SKM-1 (cell line): ENCODE data around the gene SULT1C4.

Experiments used
- DNase-seq: peaks from one replicate; lab custom pipeline; 2025; ENCODE audit not compliant: unreplicated experiment; lab: John Stamatoyannopoulos, UW

Gene SULT1C4

DNA sequence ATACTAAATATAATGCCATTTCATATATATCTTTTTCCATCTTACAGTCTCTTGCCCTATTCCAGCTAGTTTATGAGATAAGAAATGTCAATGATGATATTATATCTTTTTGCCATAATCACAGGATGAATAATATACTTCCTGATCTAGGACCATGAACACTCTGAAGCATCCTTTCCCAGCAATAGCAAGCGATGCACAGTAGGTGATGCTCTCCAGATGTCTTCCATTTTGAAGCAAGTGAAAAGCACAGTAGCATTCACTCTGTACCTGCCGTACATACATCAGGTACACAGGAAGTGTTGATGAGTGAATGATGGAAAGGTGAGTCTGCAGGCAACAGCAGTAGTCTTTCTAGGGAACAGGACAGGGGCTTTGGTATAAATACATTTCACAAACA is 8.6 kb upstream of the SULT1C4 start:
- no peak for DNase-seq

- no peak for DNase-seq
Measured at GRCh38 chr2:108370080-108370479, 7.7 kb upstream of the SULT1C4 start.

- DNase-seq: no peak
Measured at GRCh38 chr2:108376774-108377173, 980 bp upstream of the SULT1C4 start.

GRCh38 chr2:108377401-108377800 is 353 bp upstream of the SULT1C4 start:
- DNase-seq: no peak

DNA sequence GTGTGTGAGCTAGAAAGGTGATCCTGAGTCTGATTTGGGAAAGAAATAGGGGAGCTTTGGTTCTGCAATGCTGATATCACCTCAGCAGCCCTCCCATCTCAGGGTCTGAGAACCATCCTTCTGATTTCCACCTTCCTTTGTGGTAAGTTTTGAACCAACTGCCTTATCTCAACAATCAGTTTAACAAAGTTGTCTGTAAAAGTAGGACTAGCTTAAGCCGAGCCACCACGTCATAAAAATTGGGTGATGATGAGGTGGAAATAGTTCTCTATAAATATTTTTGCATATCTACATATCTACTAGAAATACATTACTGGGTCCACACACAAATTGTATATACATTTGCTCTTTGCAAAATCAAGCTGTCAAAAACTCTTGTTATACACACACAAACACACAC is 1.1 kb downstream of the SULT1C4 start:
- DNase-seq: no peak

DNA sequence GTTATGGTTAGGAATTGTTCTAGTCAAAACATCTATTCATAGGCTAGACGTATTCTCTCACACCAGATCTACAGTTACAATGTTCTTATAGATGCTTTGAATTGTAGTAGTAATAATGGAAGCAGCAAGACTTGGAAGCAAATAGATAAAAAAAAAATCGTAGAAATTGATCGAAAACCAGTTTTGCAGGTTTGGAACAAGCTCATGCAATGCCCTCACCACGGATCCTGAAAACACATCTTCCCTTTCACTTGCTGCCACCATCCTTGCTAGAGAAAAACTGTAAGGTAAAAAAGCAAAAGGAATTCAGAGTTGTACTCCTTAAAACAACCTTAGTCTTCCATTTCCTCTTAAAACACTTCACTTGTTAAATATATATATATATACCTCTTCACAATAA is 4.4 kb downstream of the SULT1C4 start:
- DNase-seq: no peak

DNA sequence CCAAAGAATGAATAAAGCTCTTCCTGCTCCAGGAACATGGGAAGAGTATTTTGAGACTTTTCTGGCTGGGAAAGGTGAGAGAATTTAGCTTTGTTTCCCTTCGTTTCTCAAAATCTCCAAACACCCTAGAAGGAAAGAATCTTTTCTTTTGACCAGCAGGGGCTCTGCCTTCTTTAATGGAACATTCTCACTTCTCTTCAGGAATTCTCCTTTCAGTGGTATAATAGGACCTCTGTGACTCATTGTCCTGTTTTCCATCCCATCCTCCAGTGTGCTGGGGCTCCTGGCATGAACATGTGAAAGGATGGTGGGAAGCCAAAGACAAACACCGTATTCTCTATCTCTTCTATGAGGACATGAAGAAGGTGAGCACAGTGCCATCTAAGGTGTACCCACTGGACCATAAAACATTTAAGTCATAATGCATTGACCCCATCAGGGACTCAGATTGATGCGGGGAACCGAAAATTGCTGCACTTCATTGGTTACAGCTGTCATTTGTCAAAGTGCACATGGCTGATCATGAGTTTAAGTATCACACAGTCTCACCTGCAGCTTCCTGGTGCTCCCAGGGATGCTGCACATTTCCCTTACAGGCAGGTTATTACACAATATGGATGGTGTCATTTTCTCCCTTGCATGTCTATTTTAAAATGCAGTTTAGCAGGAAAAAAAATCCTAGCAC is 5.5 kb downstream of the SULT1C4 start:
- no peak for DNase-seq

GRCh38 chr2:108384662-108385393 is 7.1 kb downstream of the SULT1C4 start:
- DNase-seq: no peak

GRCh38 chr2:108385411-108386071 is 7.8 kb downstream of the SULT1C4 start:
- DNase-seq: no peak

DNA sequence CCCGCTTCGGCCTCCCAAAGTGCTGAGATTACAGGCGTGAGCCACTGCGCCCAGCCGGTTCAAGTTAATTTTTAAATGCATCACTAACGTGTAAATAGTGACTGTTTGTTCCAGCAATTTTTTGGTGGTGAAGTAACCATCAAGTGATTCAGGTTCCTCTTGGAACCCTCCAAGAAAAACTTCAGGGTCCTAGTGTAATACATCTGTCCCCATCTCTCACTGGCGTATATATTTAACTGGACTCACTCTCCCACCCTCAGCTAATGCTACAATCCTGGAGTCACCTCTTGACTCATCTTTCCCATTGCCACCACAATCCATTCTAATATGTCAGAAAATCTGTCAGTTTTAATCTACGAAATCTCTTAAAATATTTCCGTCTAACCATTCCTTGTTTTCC is 10.3 kb downstream of the SULT1C4 start:
- no peak for DNase-seq

DNA sequence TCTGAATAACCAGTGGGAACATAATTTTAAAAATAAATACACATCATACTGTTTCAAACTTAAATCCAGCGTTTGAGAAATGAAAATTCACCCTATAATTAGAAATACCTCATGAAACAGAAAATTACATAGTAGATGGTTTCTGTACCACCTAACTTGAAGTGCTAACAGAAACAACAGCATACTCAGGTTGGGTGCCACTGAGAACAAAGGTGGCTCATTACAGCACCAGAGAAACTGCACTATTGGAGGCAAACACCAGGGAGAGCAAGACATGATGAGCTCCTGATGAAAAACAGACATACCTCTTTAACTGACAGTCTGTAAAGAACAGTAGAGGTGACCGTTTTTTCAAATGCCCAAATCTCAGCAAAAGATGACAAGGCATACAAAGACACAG is 12.6 kb downstream of the SULT1C4 start:
- no peak for DNase-seq

DNA sequence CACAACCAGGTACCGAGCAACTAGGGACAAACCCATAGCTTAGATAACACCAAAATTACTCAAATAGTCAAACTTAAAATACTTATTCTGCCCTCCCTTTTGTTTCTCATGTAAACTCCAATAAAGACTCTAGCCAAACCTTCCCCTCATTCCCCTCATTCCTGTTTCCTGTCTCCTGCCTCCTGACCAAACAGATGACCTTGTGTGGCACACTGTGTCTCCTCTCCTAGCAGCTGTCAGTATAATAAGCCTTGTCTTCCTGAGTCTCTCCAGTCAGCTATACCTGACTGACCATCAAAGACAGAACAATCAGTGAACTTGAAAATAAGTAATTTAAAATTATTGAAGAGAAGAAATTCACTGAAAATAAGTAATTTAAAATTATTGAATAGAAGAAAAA is 14.3 kb downstream of the SULT1C4 start:
- no peak for DNase-seq

GRCh38 chr2:108393197-108393596 is 15.4 kb downstream of the SULT1C4 start:
- no peak for DNase-seq

DNA sequence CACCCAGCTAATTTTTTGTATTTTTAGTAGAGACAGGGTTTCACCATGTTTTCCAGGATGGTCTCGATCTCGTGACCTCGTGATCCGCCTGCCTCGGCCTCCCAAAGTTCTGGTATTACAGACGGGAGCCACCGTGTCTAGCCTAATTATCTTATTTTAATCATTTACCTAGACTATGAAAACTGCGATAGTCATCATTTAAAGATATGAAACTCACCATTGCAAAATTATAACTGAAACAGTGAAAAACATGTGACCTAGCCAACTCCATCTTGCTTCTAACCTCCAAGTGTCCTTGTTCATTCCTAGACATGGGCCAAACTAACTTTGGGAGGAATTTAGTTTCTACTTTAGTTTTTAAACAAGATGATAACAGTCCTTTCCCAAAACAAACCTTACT is 17.4 kb downstream of the SULT1C4 start:
- no peak for DNase-seq

GRCh38 chr2:108396845-108397244 is 19.1 kb downstream of the SULT1C4 start:
- DNase-seq: no peak

DNA sequence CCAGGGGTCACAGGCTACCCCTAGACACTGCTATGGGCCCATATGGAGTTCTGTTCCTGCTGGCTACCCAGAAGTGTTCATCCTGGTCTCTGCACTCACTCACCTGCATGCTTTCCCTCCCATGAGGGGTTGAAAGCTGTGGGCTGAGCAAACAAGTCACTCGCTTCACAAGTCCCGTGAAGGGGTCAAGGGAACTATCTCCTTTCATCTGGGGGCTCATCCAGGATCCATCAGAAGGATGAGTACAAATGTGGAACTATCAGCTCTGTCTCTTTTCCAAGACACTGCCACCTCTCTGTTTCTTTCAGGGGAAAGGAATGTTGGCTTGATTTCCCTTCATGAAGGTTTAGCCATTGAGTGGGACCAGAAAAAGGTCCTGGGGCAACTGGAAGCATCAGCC is 21.7 kb downstream of the SULT1C4 start:
- no peak for DNase-seq

DNA sequence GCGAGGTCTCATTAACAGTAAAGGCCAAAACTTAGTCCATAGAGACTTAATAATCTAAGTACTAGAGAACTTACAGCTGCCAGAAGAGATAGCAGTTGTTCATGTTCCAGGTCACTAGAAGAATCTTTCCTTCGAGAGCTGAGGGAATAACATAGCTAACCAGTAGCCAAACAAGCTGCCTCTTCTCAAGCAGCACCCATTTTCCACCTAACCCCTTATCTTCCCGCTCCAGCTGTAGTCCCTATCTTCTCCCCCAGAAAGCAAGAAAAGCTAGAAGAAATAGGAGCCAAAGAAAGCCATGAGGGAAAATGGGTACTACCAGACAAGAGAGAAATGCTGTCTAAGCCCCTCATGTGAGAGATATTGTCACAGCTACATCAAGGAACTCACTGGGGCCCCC is 24.0 kb downstream of the SULT1C4 start:
- DNase-seq: no peak

DNA sequence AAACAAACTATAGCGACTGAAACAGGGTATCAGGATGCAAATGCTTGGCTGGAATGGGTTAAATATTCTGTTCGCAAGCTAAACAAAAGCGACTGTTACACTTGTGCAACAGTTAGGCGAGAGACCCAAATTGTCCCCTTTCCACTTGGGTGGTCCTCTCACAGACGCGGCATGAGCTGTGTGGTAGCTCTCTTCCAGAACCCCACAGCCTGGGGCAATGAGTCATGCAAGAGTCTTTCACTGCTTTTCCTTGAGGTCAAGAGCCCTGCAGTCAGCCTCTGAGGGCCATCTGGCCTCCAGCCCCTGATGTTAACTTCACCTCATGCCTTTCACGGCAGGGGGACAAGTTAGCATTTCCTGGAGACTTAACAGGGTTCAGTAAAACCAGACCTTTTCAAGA is 25.7 kb downstream of the SULT1C4 start:
- no peak for DNase-seq

- DNase-seq: no peak
Measured at GRCh38 chr2:108404784-108405397, 27.1 kb downstream of the SULT1C4 start.

GRCh38 chr2:108407864-108408729 is 30.3 kb downstream of the SULT1C4 start:
- no peak for DNase-seq

DNA sequence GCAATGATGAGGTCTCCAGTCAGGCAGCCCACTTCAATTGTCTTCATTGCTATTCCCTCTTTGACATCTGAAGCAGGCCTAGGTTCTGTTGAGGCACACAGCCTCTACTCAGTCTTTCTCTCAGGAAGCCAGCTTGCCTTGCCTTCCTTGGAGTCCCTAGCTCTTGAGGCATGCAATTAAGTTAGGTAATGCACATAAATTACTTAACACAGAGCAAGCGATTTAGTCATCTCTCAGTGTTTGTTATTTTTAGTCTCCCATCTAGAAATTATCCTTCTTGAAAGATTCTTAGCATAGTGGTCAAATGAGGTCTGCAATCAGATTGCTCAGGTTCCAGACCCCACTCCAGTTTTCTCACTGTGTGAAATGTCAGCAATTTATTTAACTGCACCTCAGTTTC is 32.0 kb downstream of the SULT1C4 start:
- no peak for DNase-seq
